Measurements from ENCODE around the gene EVPL.

DNA sequence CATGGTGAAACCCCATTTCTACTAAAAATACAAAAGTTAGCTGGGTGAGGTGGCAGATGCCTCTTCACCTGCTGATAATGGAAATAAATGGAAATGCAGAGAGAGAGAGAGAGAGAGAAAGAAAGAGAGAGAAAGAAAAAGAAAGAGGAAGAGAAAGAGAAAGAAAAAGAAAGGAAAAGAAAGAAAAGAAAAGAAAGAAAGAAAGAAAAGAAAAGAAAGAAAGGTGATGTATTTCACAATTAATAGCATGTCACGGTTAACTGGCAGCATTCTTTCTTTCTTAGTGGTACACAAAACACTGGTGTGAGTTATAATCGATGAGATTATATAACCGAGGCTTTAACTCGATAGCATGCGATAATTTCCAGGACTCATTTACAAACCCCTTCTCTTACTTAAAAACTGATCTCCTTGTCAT lies 51.3 kb downstream of the EVPL start:
- TF ChIP-seq, protein P1, sequence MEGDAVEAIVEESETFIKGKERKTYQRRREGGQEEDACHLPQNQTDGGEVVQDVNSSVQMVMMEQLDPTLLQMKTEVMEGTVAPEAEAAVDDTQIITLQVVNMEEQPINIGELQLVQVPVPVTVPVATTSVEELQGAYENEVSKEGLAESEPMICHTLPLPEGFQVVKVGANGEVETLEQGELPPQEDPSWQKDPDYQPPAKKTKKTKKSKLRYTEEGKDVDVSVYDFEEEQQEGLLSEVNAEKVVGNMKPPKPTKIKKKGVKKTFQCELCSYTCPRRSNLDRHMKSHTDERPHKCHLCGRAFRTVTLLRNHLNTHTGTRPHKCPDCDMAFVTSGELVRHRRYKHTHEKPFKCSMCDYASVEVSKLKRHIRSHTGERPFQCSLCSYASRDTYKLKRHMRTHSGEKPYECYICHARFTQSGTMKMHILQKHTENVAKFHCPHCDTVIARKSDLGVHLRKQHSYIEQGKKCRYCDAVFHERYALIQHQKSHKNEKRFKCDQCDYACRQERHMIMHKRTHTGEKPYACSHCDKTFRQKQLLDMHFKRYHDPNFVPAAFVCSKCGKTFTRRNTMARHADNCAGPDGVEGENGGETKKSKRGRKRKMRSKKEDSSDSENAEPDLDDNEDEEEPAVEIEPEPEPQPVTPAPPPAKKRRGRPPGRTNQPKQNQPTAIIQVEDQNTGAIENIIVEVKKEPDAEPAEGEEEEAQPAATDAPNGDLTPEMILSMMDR (IDR thresholded peaks at IDR 0.05) = no peak
- TF ChIP-seq POLR2A (IDR thresholded peaks at IDR 0.05) = no peak
